Endodermal cell (in vitro differentiated cells): ENCODE results near the gene PNISR. TPM values are rescaled to one million over a fixed set of nuclear protein-coding genes. Genes with fewer than 3 reads are reported as not detected.

Experiments used
- DNase-seq: peaks from one replicate; pipeline ENCODE4 v3.0.0-alpha.2; 2017
- H3K27ac ChIP-seq: 2 replicates; pipeline ENCODE4 v1.5.1; 2013; ENCODE audit warnings: mild to moderate bottlenecking, low read depth, low read length, moderate library complexity
- H3K27me3 ChIP-seq: 2 replicates; pipeline ENCODE4 v1.6.1; 2013; ENCODE audit warnings: mild to moderate bottlenecking, low read length, moderate library complexity; ENCODE audit not compliant: insufficient read depth, control insufficient read depth, poor library complexity, severe bottlenecking
- H3K36me3 ChIP-seq: 2 replicates; pipeline ENCODE4 v1.7.0; 2013; ENCODE audit warnings: mild to moderate bottlenecking, low read length, moderate library complexity; ENCODE audit not compliant: control insufficient read depth, insufficient read depth
- H3K4me1 ChIP-seq: one replicate; pipeline ENCODE4 v1.7.0; 2013; ENCODE audit warnings: low read length; ENCODE audit not compliant: control insufficient read depth, insufficient read depth
- H3K4me3 ChIP-seq: 2 replicates; pipeline ENCODE4 v1.5.1; 2013; ENCODE audit warnings: mild to moderate bottlenecking, low read length, moderate library complexity
- H3K9ac ChIP-seq: 2 replicates; pipeline ENCODE4 v1.6.1; 2013; ENCODE audit warnings: mild to moderate bottlenecking, low read length, moderate library complexity; ENCODE audit not compliant: poor library complexity, severe bottlenecking; ENCODE audit errors: extremely low read depth
- H3K9me3 ChIP-seq: 2 replicates; pipeline ENCODE4 v1.6.1; 2013; ENCODE audit warnings: mild to moderate bottlenecking, low read length, moderate library complexity; ENCODE audit not compliant: control insufficient read depth
- H3K27ac Mint-ChIP-seq: 2 replicates; pipeline ENCODE4 v1.8.0; 2020; ENCODE audit warnings: mixed read lengths
- H3K27me3 Mint-ChIP-seq: 2 replicates; pipeline ENCODE4 v1.8.0; 2021; ENCODE audit warnings: mild to moderate bottlenecking, mixed read lengths; ENCODE audit not compliant: insufficient read depth
- H3K36me3 Mint-ChIP-seq: 2 replicates; pipeline ENCODE4 v1.8.0; 2020; ENCODE audit warnings: low read depth, mixed read lengths
- H3K4me1 Mint-ChIP-seq: 2 replicates; pipeline ENCODE4 v1.8.0; 2020; ENCODE audit warnings: mixed read lengths
- H3K4me3 Mint-ChIP-seq: 2 replicates; pipeline ENCODE4 v1.8.0; 2020; ENCODE audit warnings: mild to moderate bottlenecking, moderate library complexity, mixed read lengths
- H3K9me3 Mint-ChIP-seq: 2 replicates; pipeline ENCODE4 v1.8.0; 2020; ENCODE audit warnings: mild to moderate bottlenecking, mixed read lengths
- CTCF ChIP-seq: fragments of 200-600 bp; sonication (generic); conservative IDR thresholded peaks from 2 replicates; pipeline ENCODE4 v1.5.0; 2021; ENCODE audit warnings: antibody characterized with exemption, mild to moderate bottlenecking
- WGBS, 2 experiments: methylation state at CpG; one replicate each; pipeline versions ENCODE4 v1.1.5 to v1.1.7; 2013; ENCODE audit warnings: missing lambda C conversion rate in 2 of 2, mixed read lengths in 1 of 2; ENCODE audit not compliant: insufficient coverage in 1 of 2, insufficient read length in 1 of 2; 5-methylcytosine and 5-hydroxymethylcytosine counted together
- total RNA-seq, 2 donors: library from RNA; stranded (reverse); fragmentation: NEBNext Ultra II Directional in 1 of 2; extraction: Animal tissue kit (Norgen Biotek cat#: 25700) in 1 of 2; gene quantifications; 2 replicates in 1 of 2; 3 replicates in 1 of 2; pipeline ENCODE4 v1.2.1, GENCODE V29; 2021

PNISR gene
- total RNA-seq, 2 donors from 2014 or later: 150 to 197 TPM

DNA sequence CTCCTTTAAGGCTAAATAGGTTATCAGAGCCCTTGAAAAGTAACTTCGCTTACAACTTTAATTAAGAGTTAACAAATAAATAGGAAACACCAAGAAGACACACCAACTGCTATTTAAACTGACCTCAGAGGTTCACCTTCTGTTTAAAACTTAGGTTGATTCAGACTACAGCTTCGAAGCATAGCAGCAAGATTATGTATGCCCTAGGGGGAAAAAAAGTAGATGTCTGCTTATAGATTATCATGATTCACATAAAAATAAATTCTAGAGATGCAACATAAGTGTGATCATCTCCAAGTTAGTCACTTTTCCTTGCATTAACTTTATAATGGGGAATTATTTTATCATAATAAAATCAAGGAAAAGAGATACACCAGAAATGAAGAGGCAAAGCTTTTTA, 8.9 kb downstream of the PNISR start:
- no peaks in the 10 kb centered on the region for H3K9me3 Mint-ChIP-seq
- no peak overlapping the region for H3K9ac ChIP-seq
- H3K27me3 Mint-ChIP-seq: no peaks in the 10 kb centered on the region
- no peak for TF ChIP-seq CTCF
- H3K4me1 ChIP-seq: no peaks in the 10 kb centered on the region
- peaks cover 56% of the 10 kb centered on the region for H3K36me3 ChIP-seq
- 80 to 87% methylated on average over 1 to 2 of the region's 2 CpGs for WGBS, 2 experiments
- H3K27ac Mint-ChIP-seq: peak overlapping the region; percentile 60
- H3K27ac ChIP-seq: no peak overlapping the region
- DNase-seq: no peak
- H3K36me3 Mint-ChIP-seq: peaks cover 25% of the 10 kb centered on the region
- H3K4me1 Mint-ChIP-seq: peaks cover 10% of the 10 kb centered on the region
- H3K9me3 ChIP-seq: no peaks in the 10 kb centered on the region
- H3K4me3 ChIP-seq: no peak overlapping the region
- H3K4me3 Mint-ChIP-seq: no peak overlapping the region
- no peaks in the 10 kb centered on the region for H3K27me3 ChIP-seq

- Mint-ChIP-seq H3K4me1 (peaks cover 7% of the 10 kb centered on the region), H3K9me3 (no peaks in the 10 kb centered on the region), H3K27me3 (no peaks in the 10 kb centered on the region), H3K36me3 (peaks cover 31% of the 10 kb centered on the region), H3K27ac (no peak overlapping the region), H3K4me3 (no peak overlapping the region)
- H3K27ac ChIP-seq: no peak overlapping the region
- no peaks in the 10 kb centered on the region for H3K4me1 ChIP-seq
- no peak for DNase-seq
- no peak overlapping the region for H3K9ac ChIP-seq
- no peaks in the 10 kb centered on the region for H3K27me3 ChIP-seq
- no peaks in the 10 kb centered on the region for H3K9me3 ChIP-seq
- H3K36me3 ChIP-seq: peaks cover 58% of the 10 kb centered on the region
- H3K4me3 ChIP-seq: no peak overlapping the region
- no peak for TF ChIP-seq CTCF
Measured at GRCh38 chr6:99415446-99415845, 9.7 kb downstream of the PNISR start.

DNA sequence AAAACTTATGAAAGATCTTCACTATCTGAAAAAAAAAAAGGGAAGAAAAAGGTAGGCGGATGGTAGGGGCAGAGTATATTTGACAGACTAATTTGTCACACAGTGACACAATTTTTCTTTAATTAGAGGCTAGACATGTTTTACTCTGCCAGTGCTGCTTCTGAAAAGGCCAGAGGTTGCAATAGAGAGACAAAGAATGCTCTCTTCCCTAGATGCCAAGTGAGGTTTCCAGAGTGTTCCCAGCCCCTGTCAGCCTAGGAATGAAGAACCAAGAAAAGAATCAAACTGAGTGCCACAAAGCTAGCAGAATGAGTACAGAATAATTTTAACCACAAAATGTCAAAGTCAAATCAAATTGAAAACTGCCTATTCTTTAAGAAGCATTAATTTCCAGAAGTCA, 13.0 kb downstream of the PNISR start:
- Mint-ChIP-seq H3K9me3 (no peaks in the 10 kb centered on the region), H3K4me1 (peaks cover 5% of the 10 kb centered on the region), H3K27me3 (no peaks in the 10 kb centered on the region), H3K27ac (no peak overlapping the region), H3K4me3 (no peak overlapping the region), H3K36me3 (peaks cover 47% of the 10 kb centered on the region)
- H3K27me3 ChIP-seq: no peaks in the 10 kb centered on the region
- no peaks in the 10 kb centered on the region for H3K9me3 ChIP-seq
- peak overlapping the region; percentile 24 for H3K27ac ChIP-seq
- no peak overlapping the region for H3K4me3 ChIP-seq
- no peak for DNase-seq
- no peak for TF ChIP-seq CTCF
- peaks cover 86% of the 10 kb centered on the region for H3K36me3 ChIP-seq
- WGBS, 2 experiments: 100% methylated on average over 1 of the region's 1 CpG; no CpG with 5 or more reads in 1 of the 2 experiments
- H3K9ac ChIP-seq: no peak overlapping the region
- no peaks in the 10 kb centered on the region for H3K4me1 ChIP-seq
